ENCODE data around the gene EMD.
A peak's percentile ranks its signal among the peaks of the same experiment; 100 is the strongest.

EMD gene

DNA sequence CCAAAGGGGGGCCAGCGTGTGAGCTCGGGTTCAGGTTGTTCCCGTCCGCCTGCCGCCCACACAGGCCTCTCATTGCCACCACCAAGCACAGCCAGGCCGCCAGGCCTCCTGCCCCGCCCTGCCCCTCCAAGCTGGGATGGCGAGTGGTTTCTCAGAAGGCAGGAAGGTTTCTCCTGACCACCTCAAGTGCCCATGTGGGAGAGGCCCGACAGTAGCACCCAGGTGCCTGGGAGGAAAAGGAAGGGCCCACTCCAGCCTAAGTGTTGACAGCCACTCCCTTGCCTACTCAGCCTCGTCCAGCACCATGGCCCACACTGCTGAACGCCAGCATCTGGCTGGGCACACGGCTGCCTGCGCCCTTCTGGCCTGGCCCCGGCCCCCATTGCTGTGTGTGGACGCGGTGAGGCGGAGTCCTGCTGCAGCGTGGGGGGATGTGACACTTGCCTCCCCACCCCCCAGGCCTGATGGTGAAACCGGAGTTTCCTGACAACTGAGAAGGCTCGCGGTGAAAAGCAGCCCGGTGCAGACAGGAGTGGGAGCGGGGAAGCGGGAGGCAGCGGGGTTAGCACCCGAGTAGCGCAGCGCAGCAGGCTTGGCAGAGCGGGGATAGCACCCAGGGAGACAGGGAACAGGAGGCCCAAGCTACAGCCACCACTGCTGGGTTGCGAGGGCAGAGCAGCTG is 23.9 kb upstream of the EMD start:
- no peak for DNase-seq

- DNase-seq, result peak in 1 of 56 donors; percentile 16
Measured at GRCh38 chrX:154355776-154356140, 23.3 kb upstream of the EMD start.

DNA sequence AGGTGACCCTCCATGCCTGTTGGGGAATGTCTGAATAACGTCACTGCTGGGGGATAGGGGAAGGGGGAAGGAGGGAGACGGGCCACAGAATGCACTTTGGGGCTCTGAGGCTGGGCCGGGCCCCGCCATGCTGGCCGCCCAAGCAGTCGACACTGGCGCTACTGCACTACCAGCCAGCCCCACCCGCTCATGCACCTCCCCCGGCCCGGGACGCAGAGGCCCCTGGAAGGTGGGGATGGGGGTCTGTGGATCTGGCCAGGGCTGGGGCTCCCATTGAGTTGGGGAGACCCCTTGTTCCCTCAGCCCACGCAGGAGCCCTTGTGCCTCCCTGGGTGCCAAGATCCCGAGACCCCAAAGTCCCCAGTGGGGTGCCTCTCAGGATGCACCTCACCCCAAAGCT is 22.5 kb upstream of the EMD start:
- no peak for DNase-seq

DNA sequence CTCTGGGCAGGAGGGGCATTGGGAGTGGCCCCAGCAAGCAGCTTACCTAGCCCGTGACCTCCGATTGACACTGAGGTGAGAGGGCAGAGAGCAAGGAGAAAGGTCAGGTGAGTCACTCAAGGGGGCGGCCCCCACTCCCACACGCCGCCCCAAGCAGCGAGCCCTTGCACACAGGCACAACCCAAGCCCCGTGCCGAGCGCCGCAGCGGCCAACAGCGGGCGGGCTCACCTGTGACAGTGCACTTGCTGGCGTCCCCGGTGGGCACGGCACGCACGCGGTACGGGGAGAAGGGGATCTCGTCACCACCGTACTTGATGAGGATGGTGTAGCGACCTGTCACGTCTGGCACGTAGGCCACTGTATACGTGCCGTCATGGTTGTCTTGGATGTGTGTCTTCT is 21.9 kb upstream of the EMD start:
- DNase-seq, result no peak

DNA sequence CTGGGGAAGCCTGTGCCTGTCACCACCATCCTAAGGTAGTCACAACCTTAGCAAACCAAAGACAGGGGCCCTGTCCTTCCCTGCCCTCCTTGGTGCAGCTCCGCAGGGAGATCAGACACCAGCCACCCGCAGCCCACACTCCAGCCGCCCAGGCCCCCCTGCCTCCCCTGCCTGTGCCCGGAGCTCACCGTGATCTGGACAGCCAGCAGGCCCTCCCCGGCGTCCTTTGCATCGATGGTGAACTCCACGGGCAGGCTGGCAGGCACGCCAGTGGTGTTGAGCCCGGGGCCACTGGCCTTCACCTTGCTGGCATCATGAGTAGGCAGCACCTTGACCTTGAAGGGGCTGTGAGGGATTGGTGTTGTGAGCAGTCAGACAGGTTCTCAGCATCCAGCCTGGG is 21.1 kb upstream of the EMD start:
- no peak for DNase-seq

DNA sequence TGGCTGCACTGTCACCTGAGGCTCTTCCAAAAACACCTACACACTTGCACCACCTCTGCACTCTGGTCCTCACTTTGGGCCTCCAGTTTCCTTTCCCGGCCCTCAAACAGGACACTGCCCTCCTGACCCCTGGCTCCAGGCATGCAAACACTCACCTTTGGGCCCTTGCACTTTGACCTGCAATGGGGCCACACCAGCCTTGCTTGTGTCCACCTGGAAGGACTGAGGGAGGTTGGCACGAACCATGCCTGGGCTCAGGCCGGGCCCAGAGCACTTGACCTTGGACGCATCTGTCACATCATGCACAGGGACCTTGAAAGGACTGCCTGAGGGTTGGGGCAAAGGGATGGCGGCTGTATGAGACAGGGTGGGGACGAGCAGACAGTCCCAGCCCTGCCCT is 20.3 kb upstream of the EMD start:
- no peak for DNase-seq

GRCh38 chrX:154359362-154360154 is 19.5 kb upstream of the EMD start:
- DNase-seq, result no peak

DNA sequence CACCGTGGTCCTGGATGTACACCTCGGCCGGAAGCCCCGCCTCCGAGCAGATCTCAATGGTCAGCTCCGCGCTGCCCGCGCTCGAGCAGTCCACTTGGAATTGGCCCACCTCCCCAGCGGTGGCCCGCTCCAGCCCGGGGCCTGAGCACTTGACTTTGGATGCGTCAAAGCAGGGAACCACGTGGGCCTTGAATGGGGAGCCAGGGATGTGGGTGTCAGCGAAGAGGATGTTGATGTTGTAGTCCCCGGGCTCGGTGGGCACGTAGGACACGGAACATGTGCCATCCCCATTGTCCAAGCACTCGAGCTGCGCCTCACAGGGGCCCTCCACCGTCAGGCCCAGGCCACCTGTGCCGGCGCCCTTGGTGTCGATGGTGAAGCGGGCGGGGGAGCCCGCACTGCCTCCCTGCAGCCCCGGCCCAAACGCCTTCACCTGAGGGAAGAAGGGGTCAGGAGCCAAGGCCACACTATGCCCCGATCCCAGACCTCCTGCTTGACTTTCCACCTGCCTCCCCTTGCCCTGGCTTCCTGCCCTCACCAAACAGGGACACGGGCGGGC is 18.9 kb upstream of the EMD start:
- no peak for DNase-seq

DNA sequence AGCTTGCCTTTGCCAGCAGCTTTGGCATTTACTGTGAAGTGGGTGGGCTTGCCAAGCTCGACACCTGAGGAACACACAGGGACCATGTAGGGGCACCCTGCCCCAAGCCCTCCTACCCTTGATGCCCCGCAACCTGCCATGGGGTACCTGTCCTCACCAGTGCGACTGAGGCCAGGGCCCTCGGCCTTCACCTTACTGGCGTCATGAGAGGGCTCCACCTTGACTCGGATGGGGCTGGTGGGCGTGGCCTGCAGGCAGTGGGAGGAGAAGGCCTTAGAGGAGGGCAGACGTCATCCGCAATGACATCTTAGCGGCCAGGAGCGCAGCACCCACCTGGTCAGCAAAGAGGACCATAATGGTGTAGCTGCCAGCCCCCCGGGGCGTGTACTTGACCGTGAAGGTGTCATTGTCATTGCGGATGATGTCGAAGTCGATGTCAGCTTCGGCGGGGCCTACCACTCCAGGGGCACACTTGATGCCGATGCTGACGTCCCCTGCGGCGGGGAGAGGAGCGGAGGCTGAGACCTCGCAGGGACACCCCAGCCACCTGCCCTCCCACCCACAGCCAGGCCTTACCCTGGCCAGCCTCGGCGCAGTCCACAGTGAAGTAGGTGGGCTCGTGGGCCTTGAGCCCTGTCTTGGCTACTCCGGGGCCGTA is 16.9 kb upstream of the EMD start:
- no peak for DNase-seq

- DNase-seq, result no peak
Measured at GRCh38 chrX:154363706-154364439, 15.2 kb upstream of the EMD start.

DNA sequence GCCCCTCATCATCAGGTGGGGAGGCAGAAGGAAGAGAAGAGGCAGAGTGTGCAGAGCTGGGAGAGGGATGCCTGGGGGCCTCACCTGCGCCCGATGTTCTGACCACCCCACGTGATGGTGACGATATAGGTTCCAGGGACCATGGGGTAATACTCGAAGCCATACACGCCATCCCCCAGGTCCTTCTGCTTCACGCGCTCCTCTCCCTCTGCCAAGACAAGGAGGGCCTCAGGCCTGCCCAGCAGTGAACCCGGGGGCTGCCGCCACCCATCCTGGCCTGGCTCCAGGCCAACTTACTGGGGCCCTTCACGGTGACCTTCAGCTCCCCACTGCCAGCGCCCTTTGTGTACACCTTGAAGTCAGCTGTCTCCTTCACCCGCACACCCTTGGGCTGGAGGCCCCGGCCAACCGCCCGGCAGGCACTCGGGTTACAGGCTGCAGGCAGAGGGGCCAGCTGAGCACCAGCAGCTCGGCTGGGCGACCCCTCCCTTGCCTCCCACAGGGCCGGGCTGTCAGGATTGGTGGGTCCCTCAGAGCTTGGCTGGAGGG is 14.0 kb upstream of the EMD start:
- no peak for DNase-seq

DNA sequence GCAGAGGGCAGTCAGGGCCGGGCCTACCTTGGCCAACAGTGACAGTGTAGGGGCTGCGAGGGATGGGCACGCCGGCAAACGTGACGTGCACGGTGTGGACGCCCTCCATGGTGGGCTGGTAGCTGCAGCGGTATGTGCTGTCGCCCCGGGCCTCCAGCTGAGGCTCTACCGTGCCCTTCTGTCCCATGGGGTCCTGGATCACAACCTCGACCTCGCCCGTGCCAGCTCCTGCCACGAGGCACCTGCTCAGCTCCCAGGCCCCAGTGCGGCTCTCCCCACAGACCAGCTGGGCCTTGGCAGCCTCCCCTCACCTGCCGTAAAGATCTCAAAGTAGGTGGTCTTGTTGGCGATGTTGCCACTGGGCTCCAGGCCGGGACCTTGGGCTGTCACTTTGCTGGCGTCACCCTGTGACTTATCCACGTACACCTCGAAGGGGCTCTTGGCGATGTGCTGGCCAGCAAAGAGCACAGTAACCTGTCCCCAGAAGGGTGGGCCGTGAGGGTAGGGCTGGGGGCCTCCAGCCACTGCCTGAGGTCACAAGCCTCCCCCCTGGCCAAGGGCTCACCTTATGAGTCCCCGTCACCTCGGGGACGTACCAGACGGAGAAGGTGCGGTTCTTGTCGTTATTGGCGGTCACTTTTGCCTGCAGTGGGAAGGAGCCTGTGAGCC is 13.0 kb upstream of the EMD start:
- DNase-seq, result no peak

DNA sequence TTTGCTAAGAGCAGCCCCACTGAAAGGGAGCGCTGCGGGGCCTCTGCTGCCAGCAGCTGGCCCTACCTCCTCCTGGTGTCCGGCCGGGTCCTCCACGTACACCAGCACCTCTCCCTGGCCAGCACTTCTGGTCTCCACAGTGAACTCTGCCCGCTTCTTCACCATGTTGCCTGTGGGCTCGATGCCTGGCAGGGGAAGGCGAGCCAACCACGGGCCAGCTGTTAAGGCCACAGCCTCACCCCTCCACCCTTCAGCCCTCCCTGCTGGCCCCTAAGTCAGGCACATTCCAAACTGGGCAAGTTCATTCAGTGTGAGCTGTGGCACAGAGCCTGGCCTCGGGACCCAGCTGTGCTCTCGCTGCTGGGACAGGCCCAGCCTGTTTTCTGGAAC is 12.4 kb upstream of the EMD start:
- peak in 27 of 56 donors; percentile 3 to 66 (median 36) for DNase-seq

DNA sequence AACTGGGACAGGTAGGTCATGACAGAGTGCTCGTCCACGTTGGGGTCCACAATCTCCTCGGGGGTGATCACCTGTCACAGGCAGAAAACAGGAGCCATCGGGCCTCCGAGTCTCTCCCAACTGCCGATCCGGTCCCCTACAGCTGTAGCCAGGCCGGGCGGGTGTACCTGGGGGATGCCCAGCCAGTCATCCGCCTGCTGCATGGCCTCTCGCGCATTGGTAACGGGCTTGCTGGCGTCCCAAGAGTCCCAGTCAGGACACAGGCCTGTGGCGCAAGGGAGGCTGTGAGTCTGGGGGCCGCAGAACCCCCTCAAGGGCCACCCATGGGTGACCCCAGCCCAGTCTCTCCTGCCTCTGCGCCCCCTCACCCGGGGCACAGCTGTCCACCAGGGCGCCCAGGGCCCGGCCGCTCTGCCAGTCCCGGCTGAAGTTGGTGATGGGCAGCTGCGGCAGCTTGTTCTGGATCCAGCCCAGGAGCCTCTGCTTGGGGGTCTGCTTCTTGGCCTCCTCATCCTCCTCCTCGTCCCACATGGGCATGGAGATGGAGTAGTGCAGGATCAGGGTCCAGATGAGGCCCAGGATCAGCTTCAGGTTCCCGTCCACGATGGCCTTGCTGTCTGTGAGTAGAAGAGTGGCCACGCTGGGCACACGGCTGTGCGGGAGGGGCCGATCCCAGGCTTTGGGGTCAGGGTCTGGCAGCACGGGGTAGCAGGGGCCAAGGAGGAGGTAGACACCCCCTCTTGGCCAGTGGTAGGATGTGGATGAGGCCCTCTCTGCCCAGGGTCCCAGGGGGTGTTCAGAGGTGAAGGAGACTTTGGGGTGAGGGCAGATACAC is 11.4 kb upstream of the EMD start:
- no peak for DNase-seq

DNA sequence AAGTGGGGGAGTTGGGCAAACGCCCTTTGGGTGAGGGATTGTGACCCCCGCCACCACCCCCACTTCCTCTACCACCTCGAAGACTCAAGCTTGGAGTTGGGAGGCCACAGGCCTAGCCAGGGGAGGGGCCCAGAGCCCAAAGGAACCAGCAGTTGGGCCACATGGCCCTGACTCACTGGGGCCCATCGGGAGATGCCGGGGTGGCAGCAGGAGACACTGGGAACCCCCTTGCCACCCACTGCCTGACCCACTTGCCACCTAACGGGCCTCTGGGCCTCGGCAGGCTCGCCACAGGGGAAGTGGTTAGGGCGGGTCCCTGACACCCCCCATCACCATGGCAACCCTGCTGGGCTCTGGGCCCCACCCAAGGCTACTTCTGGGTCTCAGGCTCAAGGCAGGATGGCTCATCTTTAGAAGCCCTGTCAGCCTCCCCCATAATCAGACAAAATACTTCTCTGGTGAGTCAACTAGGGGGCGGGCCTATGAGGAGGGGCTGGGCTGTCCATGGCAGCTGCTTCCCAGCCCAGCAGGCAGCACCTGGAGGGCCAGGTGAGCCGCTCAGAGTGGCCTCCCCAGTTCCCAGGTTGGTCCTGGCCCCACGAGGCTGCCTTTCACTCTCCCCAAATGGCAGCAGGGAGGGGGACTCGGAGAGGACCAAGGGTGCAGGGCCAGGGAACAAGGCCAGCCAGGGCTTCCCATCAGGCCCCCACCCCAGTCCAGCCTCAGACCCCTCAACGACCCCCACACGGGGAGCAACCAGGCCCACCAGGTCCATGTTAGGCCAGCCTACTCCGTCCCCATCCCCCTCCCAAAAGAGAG is 10.3 kb upstream of the EMD start:
- DNase-seq, result peak in 2 of 56 donors; percentile 53 to 72

- DNase-seq, result peak in 32 of 56 donors; percentile 5 to 72 (median 33)
Measured at GRCh38 chrX:154369449-154370299, 9.4 kb upstream of the EMD start.

DNA sequence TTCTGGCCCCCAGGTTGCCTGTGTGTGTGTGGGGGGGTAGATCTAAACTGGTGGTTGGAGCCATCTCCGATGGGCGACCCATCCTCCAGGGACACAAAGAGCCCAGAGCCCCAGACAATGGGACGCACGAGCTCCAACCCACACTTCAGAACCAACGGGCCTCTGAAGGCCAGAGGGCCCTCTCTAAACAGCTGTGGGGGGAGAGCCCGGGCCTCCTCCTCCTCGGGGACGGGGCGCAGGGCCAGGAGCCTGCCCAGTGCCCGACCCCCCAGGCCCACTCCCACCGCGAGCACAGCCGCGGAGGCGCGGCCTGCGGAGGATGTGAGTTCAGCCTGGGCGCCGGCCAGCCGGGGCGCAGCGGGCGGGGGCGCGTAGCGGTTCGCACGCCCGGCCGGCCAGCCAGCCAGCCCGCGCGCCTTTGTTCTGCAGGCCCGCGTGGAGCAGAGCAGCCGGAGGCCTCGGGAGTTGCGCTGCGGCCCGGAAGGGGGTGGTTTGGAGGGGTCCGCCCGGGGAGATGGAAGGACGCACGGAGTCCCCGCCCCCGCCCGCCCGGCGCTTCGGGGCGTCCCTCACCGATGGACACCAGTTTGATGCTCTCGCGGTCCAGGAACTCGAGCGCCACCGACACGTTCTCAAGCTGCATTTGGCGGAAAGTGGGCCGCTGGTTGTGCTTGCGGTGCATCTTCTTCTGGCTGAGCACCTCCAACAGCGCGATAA is 8.6 kb upstream of the EMD start:
- peak in 4 of 56 donors; percentile 3 to 22 (median 14) for DNase-seq

All from amygdala (tissue), 56 donors.